ENCODE measurements around the gene GYPB. TPM values are rescaled to one million over a fixed set of nuclear protein-coding genes. Genes with fewer than 3 reads are reported as not detected.
"Not testable (repeated sequence)": the region's sequence is repeated elsewhere in the genome, so short reads cannot be mapped to it uniquely, and the experiment has no call there.

GYPB gene
- not detected for total RNA-seq
- polyA plus RNA-seq, result not detected
- long read RNA-seq, donor 1, result 0 reads
- long read RNA-seq, donor 2, result 0 reads
- long read RNA-seq, donor 3, result 0 reads
- long read RNA-seq, donor 4, result 0 reads

GRCh38 chr4:144019277-144019676 is at the start of gene GYPB:
TSS of gene GYPB (minus strand) at chr4:144019380. CDS start at chr4:144019287, 93 bp downstream.
- intact Hi-C loops (cut with DNase I); DNase-seq: not testable (repeated sequence)

GRCh38 chr4:144061556-144061955 is 42.4 kb upstream of the GYPB start:
- H3K9me3 ChIP-seq (ENCODE audit: control insufficient read depth, low read length); ATAC-seq; H3K4me1 ChIP-seq (ENCODE audit: control insufficient read depth, insufficient read depth, low read length); DNase-seq; H3K4me3 ChIP-seq (ENCODE audit: low read length); intact Hi-C loops (cut with DNase I); H3K27ac ChIP-seq (ENCODE audit: low read length); H3K27me3 ChIP-seq (ENCODE audit: control insufficient read depth, insufficient read depth): not testable (repeated sequence)

More at GRCh38 chr4:144019277-144019676, at the start of gene GYPB:
- H3K4me3 ChIP-seq (ENCODE audit: low read length); ATAC-seq; H3K9me3 ChIP-seq (ENCODE audit: control insufficient read depth, low read length); H3K27ac ChIP-seq (ENCODE audit: low read length); H3K27me3 ChIP-seq (ENCODE audit: control insufficient read depth, insufficient read depth); H3K4me1 ChIP-seq (ENCODE audit: control insufficient read depth, insufficient read depth, low read length): not testable (repeated sequence)
- 87% methylated on average over 3 of the region's 3 CpGs for WGBS

GRCh38 chr4:144060234-144060859 is 41.2 kb upstream of the GYPB start:
- not testable (repeated sequence) for H3K27me3 ChIP-seq (ENCODE audit: control insufficient read depth, insufficient read depth)

GRCh38 chr4:144056800-144057199 is 37.6 kb upstream of the GYPB start:
- intact Hi-C loops (cut with DNase I), result no loop called here
- Histone ChIP-seq H3K9me3 (ENCODE audit: control insufficient read depth, low read length) (no peaks in the 10 kb centered on the region), H3K27me3 (ENCODE audit: control insufficient read depth, insufficient read depth) (no peaks in the 10 kb centered on the region), H3K4me3 (ENCODE audit: low read length) (no peak overlapping the region), H3K4me1 (ENCODE audit: control insufficient read depth, insufficient read depth, low read length) (no peaks in the 10 kb centered on the region), H3K27ac (ENCODE audit: low read length) (no peak overlapping the region)
- DNase-seq (no peak), ATAC-seq (no peak)
- WGBS, result 88% methylated on average over 4 of the region's 4 CpGs

More at GRCh38 chr4:144060234-144060859, 41.2 kb upstream of the GYPB start:
- ATAC-seq; H3K4me1 ChIP-seq (ENCODE audit: control insufficient read depth, insufficient read depth, low read length); intact Hi-C loops (cut with DNase I); H3K4me3 ChIP-seq (ENCODE audit: low read length); H3K27ac ChIP-seq (ENCODE audit: low read length); H3K9me3 ChIP-seq (ENCODE audit: control insufficient read depth, low read length); DNase-seq: not testable (repeated sequence)
- WGBS, result 65% methylated on average over 3 of the region's 3 CpGs

GRCh38 chr4:144055336-144055735 is 36.2 kb upstream of the GYPB start:
- 89% methylated on average over 3 of the region's 3 CpGs for WGBS
- H3K27ac ChIP-seq (ENCODE audit: low read length); H3K4me3 ChIP-seq (ENCODE audit: low read length); DNase-seq; H3K4me1 ChIP-seq (ENCODE audit: control insufficient read depth, insufficient read depth, low read length); intact Hi-C loops (cut with DNase I); H3K27me3 ChIP-seq (ENCODE audit: control insufficient read depth, insufficient read depth); H3K9me3 ChIP-seq (ENCODE audit: control insufficient read depth, low read length); ATAC-seq: not testable (repeated sequence)

GRCh38 chr4:144051494-144051893 is 32.3 kb upstream of the GYPB start:
- H3K27ac ChIP-seq (ENCODE audit: low read length); H3K4me1 ChIP-seq (ENCODE audit: control insufficient read depth, insufficient read depth, low read length); H3K4me3 ChIP-seq (ENCODE audit: low read length); H3K27me3 ChIP-seq (ENCODE audit: control insufficient read depth, insufficient read depth); intact Hi-C loops (cut with DNase I); H3K9me3 ChIP-seq (ENCODE audit: control insufficient read depth, low read length); DNase-seq; ATAC-seq: not testable (repeated sequence)
- 94% methylated on average over 1 of the region's 1 CpG for WGBS

- H3K27ac ChIP-seq (ENCODE audit: low read length); ATAC-seq; H3K27me3 ChIP-seq (ENCODE audit: control insufficient read depth, insufficient read depth); H3K9me3 ChIP-seq (ENCODE audit: control insufficient read depth, low read length); DNase-seq; H3K4me3 ChIP-seq (ENCODE audit: low read length); intact Hi-C loops (cut with DNase I); H3K4me1 ChIP-seq (ENCODE audit: control insufficient read depth, insufficient read depth, low read length): not testable (repeated sequence)
- 87% methylated on average over 2 of the region's 2 CpGs for WGBS
Measured at GRCh38 chr4:144050631-144051030, 31.5 kb upstream of the GYPB start.

GRCh38 chr4:144049495-144050424 is 30.6 kb upstream of the GYPB start:
- 77% methylated on average over 6 of the region's 6 CpGs for WGBS
- intact Hi-C loops (cut with DNase I), result not testable (repeated sequence)

GRCh38 chr4:144044936-144045335 is 25.8 kb upstream of the GYPB start:
- H3K4me3 ChIP-seq (ENCODE audit: low read length); DNase-seq; H3K9me3 ChIP-seq (ENCODE audit: control insufficient read depth, low read length); H3K4me1 ChIP-seq (ENCODE audit: control insufficient read depth, insufficient read depth, low read length); intact Hi-C loops (cut with DNase I); H3K27me3 ChIP-seq (ENCODE audit: control insufficient read depth, insufficient read depth); H3K27ac ChIP-seq (ENCODE audit: low read length); ATAC-seq: not testable (repeated sequence)

More at GRCh38 chr4:144049495-144050424, 30.6 kb upstream of the GYPB start:
- ATAC-seq; DNase-seq; H3K4me3 ChIP-seq (ENCODE audit: low read length); H3K27ac ChIP-seq (ENCODE audit: low read length); H3K27me3 ChIP-seq (ENCODE audit: control insufficient read depth, insufficient read depth); H3K9me3 ChIP-seq (ENCODE audit: control insufficient read depth, low read length); H3K4me1 ChIP-seq (ENCODE audit: control insufficient read depth, insufficient read depth, low read length): not testable (repeated sequence)

GRCh38 chr4:144032580-144032979 is 13.4 kb upstream of the GYPB start:
- H3K4me3 ChIP-seq (ENCODE audit: low read length); DNase-seq; H3K4me1 ChIP-seq (ENCODE audit: control insufficient read depth, insufficient read depth, low read length); H3K9me3 ChIP-seq (ENCODE audit: control insufficient read depth, low read length); H3K27ac ChIP-seq (ENCODE audit: low read length); intact Hi-C loops (cut with DNase I); ATAC-seq; H3K27me3 ChIP-seq (ENCODE audit: control insufficient read depth, insufficient read depth): not testable (repeated sequence)
- WGBS, result 63% methylated on average over 1 of the region's 1 CpG

GRCh38 chr4:144031875-144032274 is 12.7 kb upstream of the GYPB start:
- WGBS, result 89% methylated on average over 4 of the region's 4 CpGs
- H3K9me3 ChIP-seq (ENCODE audit: control insufficient read depth, low read length); ATAC-seq; DNase-seq; H3K27me3 ChIP-seq (ENCODE audit: control insufficient read depth, insufficient read depth); intact Hi-C loops (cut with DNase I); H3K4me3 ChIP-seq (ENCODE audit: low read length); H3K27ac ChIP-seq (ENCODE audit: low read length); H3K4me1 ChIP-seq (ENCODE audit: control insufficient read depth, insufficient read depth, low read length): not testable (repeated sequence)
